Activated CD4-positive, alpha-beta T cell treated with anti-CD3 and anti-CD28 coated beads for 48 hours (primary cell): ENCODE results near the gene CDYL.
"Not testable (repeated sequence)": the region's sequence is repeated elsewhere in the genome, so short reads cannot be mapped to it uniquely, and the experiment has no call there.

Source experiments
- DNase-seq: peaks from one replicate; pipeline ENCODE4 v3.0.0-alpha.2; 2020

CDYL gene

GRCh38 chr6:4969609-4970285 is 193.5 kb downstream of the CDYL start:
- no peak for DNase-seq

GRCh38 chr6:4970739-4971395 is 194.7 kb downstream of the CDYL start:
- no peak for DNase-seq

DNA sequence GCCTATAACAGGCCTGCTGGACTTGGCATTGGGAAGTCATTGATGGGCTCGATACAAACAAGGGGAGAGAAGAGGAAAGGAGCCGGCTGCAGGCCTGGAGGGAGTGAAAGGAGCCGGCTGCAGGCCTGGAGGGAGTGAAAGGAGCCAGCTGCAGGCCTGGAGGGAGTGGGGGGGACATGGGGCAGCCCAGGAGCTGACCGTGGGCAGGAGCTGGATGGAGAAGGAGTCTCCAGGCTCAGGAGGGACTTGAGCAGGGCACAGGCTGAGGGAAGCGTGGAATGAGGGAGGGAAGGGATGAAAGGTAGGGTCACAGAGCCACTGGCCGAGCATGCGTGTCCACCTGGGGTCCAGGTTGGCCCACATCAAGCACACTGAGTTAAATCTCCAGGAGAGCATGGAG is 195.6 kb downstream of the CDYL start:
- no peak for DNase-seq

GRCh38 chr6:4972438-4972837 is 196.2 kb downstream of the CDYL start:
- DNase-seq, result no peak

GRCh38 chr6:4973415-4973814 is 197.2 kb downstream of the CDYL start:
- no peak for DNase-seq

DNA sequence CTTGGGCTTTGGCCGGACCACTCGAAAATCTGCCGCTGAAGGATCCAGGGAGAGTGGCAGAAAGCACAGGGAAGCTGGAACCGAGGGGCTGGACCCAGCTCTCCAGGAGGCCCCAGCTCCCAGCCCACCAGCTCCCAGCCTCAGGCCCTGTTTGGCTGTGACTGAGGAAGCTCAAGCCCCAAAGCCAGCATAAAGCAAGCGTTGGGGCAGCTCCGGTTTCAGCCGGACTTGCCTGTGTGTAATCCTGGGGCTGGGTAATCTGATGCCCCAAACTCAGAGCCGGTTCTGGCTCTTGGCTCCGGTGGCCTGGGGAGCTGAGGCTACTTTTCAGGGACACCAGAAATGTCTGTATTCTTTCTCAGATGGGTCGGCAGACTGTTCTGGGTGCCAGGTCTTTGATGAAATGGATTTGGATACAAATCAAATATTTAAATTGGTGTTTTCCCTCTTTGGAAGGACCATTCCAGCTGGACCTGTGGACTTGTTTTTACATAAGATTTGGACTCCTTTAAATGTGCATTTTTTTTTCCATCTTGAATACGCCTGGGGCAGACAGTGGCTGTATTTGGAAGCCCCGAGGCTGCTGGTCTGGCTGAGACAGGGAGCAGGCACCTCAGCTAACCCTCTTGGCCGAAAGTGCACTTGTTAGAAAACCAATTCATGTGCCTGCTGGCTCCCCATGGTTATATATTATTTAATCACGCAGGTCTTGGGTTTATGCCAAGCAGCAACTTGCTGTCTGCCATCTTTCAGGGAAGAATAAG is 198.0 kb downstream of the CDYL start:
- DNase-seq, result no peak

GRCh38 chr6:4974962-4975361 is 198.8 kb downstream of the CDYL start:
- no peak for DNase-seq

DNA sequence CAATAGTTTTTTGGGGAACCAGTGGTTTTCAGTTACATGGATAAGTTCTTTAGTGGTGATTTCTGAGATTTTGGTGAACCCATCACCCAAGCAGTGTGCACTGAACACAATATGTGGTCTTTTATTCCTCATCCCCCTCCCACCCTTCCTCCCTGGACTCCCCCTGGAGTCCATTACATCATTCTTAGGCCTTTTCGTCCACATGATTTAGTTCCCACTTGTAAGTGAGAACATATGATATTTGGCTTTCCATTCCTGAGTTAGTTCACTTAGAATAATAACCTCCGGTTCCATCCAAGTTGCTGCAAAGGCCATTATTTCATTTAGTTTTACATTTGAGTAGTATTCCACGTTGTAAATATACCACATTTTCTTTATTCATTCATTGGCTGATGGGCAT is 199.3 kb downstream of the CDYL start:
- DNase-seq, result no peak

GRCh38 chr6:4977468-4977867 is 201.3 kb downstream of the CDYL start:
- DNase-seq, result no peak

- no peak for DNase-seq
These were observed 203.2 kb downstream of the CDYL start for GRCh38 chr6:4979426-4979825.

GRCh38 chr6:4981761-4982160 is 205.6 kb downstream of the CDYL start:
- no peak for DNase-seq

DNA sequence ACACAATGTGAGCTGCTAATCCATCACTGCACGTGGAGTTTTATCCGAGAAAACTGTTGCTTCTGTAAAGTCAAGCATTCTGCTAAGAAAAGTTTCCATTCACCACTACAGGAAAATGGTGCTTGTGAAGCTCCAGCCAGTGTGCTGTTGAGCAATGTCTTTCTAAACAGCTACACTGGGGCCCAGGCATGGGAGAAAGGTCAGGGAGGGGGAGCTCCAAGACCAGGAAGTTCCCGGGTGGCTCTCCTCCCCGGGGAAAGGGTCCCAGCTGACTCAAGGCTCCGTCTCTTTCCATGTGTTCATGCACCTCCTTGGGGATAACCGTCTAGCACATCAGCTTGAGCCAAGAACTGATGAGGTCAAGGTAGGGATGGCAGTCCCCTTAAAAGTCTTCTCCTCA is 207.1 kb downstream of the CDYL start:
- DNase-seq, result no peak

DNA sequence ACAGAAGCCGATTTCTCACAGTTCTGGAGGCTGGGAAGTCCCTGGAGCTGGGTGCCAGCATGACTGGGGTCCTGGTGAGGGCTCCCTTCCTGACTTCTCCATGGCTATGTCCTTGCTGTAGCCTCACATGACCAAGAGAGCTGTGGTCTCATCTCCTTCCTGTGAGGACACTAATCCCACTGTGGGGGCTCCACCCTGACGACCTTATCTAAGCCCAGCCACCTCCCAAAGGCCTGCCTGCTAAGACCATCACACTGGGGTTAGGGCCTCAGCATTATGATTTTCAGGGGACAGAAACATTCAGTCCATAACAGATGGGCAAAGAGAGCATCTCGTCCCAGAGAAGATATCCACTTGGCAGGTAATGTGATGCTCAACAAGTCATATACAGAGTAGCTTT is 210.8 kb downstream of the CDYL start:
- no peak for DNase-seq

DNA sequence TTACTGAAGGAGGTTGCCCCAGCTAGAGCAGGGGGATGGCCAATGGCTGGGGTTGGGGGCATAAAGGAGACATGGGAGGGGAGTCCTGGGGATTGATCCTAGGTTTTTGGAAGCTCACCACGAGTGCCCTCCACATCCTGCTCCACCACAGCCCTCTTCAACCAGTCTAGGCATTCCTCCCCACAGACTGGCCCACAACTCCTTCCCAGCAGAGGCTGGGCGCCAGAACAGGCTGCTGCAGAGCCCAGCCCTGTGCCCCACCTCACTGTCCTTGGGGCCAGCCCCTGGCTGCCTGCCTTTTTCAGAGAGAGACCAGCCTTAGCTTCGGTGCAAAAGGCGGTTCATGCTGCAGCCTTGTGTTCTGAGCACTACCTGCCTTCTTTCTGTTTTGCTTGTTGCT is 211.2 kb downstream of the CDYL start:
- no peak for DNase-seq

DNA sequence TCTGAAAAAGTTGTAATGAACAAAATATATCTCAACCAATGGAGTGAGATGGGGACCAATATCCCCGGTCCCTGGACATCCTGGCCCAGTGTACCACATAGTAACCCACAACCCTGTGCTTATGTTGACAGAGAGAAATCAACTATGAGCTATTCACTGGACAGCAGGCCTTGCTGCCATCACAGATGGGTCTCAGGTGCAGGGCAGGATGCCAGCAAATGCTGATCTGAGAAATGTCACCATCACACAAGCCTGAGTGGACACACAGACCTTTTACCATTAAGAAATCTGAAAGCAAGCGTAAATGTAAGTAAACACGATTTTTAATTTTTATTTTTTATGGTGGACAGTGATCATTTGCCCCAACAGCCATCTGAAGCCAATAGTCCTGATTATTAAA is 218.5 kb downstream of the CDYL start:
- no peak for DNase-seq

GRCh38 chr6:4997862-4998261 is 221.7 kb downstream of the CDYL start:
- no peak for DNase-seq

GRCh38 chr6:4999586-4999985 is 223.4 kb downstream of the CDYL start:
- no peak for DNase-seq

DNA sequence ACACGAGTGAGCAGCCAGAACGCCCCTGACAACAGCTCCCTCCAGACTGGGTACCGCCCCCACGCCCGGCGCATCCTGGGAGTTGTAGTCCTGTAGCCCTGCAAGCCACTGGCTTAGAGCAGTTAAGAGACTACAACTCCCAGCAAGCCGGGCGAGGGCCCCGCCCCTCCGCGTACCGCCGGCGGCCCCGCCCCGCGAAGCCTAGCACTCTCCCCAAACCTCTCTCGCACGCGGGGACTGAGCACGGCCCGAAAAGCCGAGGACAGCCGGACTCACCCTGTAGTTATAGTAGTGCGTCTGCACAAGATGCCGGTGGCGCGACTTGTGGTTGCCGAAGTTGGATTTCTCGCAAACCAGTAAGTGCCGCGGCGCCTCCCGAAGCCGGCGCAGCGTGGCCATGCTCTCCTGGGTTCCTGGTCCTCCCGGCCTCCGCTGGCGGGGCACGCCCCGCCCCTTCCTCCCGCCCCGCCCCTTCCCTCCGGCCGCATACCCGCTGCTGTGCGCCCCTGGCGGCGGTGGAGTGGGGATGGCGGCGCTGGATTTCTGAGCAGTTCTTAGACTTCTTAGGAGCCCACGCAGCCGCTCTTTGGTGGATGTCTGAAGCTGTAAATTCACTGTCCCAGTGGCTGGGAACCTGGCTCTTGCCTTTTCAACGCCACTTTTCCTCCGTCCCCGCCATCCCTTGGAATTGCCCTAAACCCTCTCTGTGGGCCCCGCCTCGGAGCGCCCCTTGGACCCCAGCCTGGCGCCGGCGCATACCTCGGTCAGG is 227.6 kb downstream of the CDYL start, which contains the start of gene RPP40:
TSS of gene RPP40 (minus strand) at position 434 of the 769 bp plus-strand sequence. CDS start at position 399, 35 bp downstream.
- DNase-seq, result peak; percentile 99

- DNase-seq, result no peak
These were observed 228.3 kb downstream of the CDYL start for GRCh38 chr6:5004373-5005037.

GRCh38 chr6:5005038-5005433 is 228.8 kb downstream of the CDYL start:
- DNase-seq, result not testable (repeated sequence)
